Thyroid gland (tissue), 4 donors: ENCODE measurements around the gene TTLL5. TPM values are rescaled to one million over a fixed set of nuclear protein-coding genes. Genes with fewer than 3 reads are reported as not detected.

Source experiments
- DNase-seq, 2 donors: peaks; one replicate each; pipeline ENCODE4 v3.0.0-alpha.2; 2019
- H3K27ac ChIP-seq, 3 donors: fragments of 200-600 bp; sonication (generic); 1 replicate in 2 of 3; 2 replicates in 1 of 3; pipeline ENCODE4 v1.5.1; 2016 to 2019; ENCODE audit warnings: mild to moderate bottlenecking in 1 of 3, moderate library complexity in 1 of 3
- H3K27me3 ChIP-seq: fragments of 200-600 bp; sonication (generic); one replicate; pipeline ENCODE4 v1.5.1; 2019
- H3K36me3 ChIP-seq, 2 donors: fragments of 200-600 bp; sonication (generic); one replicate each; pipeline ENCODE4 v1.5.1; 2016 to 2019
- H3K4me1 ChIP-seq, 2 donors: fragments of 200-600 bp; sonication (generic); one replicate each; pipeline ENCODE4 v1.5.1; 2017 to 2019
- H3K4me3 ChIP-seq, 3 donors: fragments of 200-600 bp; sonication (generic); replicated peaks in 1 of 3; 1 replicate in 2 of 3; 2 replicates in 1 of 3; pipeline ENCODE4 v1.5.1; 2016; ENCODE audit warnings: mild to moderate bottlenecking in 1 of 3
- H3K9me3 ChIP-seq: fragments of 200-600 bp; sonication (generic); one replicate; pipeline ENCODE4 v1.5.1; 2017
- POLR2A ChIP-seq, 2 donors: fragments of 450-650 bp; IDR thresholded peaks; one replicate each; pipeline ENCODE4 v1.6.1; 2017; ENCODE audit warnings: antibody characterized with exemption in 2 of 2, mild to moderate bottlenecking in 2 of 2, moderate library complexity in 1 of 2
- WGBS, 2 donors: methylation state at CpG; one replicate each; pipeline ENCODE4 v1.1.5; 2017; 5-methylcytosine and 5-hydroxymethylcytosine counted together
- intact Hi-C: fragments of 100-400 bp; cut with DNase I; formaldehyde crosslinking; loops from one replicate; pipeline ENCODE4 v1.15.1; 2023
- total RNA-seq, 4 donors: library from RNA; depleted of rRNA; stranded (reverse); fragments of >200 nt; gene quantifications; one replicate each; pipeline ENCODE4 v1.2.3, GENCODE V29; 2016
- TF ChIP-seq, protein P1 (sequence below), 6 experiments: fragments of 200-600 bp in 3 of 6; fragments of 450-650 bp in 3 of 6; sonication (generic) in 3 of 6; IDR thresholded peaks; one replicate each; pipeline ENCODE4 v1.5.1; 2016 to 2019; ENCODE audit warnings: antibody characterized with exemption in 6 of 6, mild to moderate bottlenecking in 2 of 6, inconsistent platforms in 1 of 6, moderate library complexity in 1 of 6

TTLL5 gene
- total RNA-seq, 4 donors from 2014 or later: 31.8 to 65.1 (median 35.7) TPM

DNA sequence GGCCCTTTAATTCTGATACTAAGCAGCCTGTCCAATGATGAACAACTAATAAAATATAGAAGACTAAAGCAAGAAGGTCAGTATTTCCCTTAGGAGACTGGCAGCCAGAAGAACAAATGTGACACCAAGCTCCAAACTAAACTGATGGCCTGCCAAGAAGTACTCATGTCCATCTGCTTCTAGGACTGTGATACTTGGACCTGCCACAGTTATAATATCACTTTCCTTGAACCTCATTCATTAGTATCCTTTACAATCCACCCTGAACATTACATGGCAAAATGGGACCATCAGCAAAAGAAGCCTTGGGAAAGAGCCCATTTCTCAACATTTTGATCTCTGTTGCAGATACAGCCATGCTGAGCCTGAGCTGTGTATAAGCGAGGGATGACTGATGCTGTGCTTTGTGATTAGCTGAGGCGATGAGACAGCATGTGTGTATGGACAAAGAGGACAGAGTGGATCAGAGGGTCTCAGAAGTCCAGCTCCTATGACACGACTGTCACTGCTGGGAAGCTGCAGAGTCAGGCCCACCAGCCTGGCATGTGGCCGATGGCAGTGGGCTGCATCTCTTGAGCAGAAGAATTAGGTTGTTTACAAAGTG, 246.8 kb downstream of the TTLL5 start:
- TF ChIP-seq, protein P1, sequence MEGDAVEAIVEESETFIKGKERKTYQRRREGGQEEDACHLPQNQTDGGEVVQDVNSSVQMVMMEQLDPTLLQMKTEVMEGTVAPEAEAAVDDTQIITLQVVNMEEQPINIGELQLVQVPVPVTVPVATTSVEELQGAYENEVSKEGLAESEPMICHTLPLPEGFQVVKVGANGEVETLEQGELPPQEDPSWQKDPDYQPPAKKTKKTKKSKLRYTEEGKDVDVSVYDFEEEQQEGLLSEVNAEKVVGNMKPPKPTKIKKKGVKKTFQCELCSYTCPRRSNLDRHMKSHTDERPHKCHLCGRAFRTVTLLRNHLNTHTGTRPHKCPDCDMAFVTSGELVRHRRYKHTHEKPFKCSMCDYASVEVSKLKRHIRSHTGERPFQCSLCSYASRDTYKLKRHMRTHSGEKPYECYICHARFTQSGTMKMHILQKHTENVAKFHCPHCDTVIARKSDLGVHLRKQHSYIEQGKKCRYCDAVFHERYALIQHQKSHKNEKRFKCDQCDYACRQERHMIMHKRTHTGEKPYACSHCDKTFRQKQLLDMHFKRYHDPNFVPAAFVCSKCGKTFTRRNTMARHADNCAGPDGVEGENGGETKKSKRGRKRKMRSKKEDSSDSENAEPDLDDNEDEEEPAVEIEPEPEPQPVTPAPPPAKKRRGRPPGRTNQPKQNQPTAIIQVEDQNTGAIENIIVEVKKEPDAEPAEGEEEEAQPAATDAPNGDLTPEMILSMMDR (IDR thresholded peaks at IDR 0.05): no peak
- TF ChIP-seq POLR2A (IDR thresholded peaks at IDR 0.05): no peak
- no peaks in the 10 kb centered on the region for H3K36me3 ChIP-seq
- no peaks in the 10 kb centered on the region for H3K27me3 ChIP-seq
- no peak overlapping the region for H3K4me3 ChIP-seq
- WGBS, 2 donors: 98 to 100% methylated on average over 4 of the region's 4 CpGs
- intact Hi-C loops: loop anchor here (5.0 kb wide), 1 partner anchor 74 kb away; the partner anchor contains the start of gene TGFB3
- H3K27ac ChIP-seq: no peak overlapping the region
- no peak for DNase-seq
- H3K4me1 ChIP-seq: no peaks in the 10 kb centered on the region
- no peaks in the 10 kb centered on the region for H3K9me3 ChIP-seq

DNA sequence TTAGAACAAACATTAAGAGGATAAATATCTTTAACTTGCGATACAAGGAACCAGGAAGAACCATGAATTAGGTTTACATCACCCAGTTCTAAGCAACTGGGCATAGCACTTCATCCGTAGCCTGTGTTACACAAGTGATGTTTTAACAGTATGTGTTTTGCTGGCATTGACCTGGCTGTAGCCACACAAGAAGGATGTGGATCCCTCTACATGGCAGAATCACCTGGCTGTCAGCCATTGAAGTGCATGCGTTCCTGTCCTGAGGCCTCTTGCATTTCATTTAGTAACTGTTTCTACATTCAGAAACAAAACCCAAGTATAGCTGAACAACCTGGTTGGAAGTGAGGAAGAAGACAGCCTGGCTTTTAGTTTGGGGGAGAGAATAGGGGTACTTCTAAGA, 248.6 kb downstream of the TTLL5 start:
- intact Hi-C loops: loop anchor here (5.0 kb wide), 1 partner anchor 73 kb away; the partner anchor contains the start of gene TGFB3
- no peaks in the 10 kb centered on the region for H3K27me3 ChIP-seq
- TF ChIP-seq, protein P1 (IDR thresholded peaks at IDR 0.05): no peak
- TF ChIP-seq POLR2A (IDR thresholded peaks at IDR 0.05): no peak
- H3K4me1 ChIP-seq: no peaks in the 10 kb centered on the region
- H3K9me3 ChIP-seq: no peaks in the 10 kb centered on the region
- no peak overlapping the region for H3K27ac ChIP-seq
- no peaks in the 10 kb centered on the region for H3K36me3 ChIP-seq
- H3K4me3 ChIP-seq: no peak overlapping the region
- WGBS, 2 donors: 91 to 97% methylated on average over 3 of the region's 3 CpGs
- DNase-seq: no peak

DNA sequence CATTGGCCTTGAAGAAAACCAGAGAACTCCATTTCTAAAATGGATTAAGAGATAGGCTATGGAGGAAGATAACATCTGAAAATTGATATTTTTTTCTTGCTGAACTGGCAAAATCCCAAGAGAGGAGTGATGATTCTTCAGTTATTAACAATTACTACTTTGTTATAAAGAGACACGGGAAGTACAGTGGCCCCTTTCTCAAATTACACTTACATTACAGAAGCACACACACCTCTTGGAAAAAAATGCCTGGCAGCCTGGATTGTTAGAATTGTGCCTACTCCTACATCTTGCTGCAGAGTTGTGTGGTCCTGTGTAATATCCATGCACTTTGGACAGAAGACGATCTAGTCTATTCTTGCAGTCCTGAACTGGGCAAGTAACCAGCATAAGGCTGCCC, 249.0 kb downstream of the TTLL5 start:
- no peak for TF ChIP-seq POLR2A (IDR thresholded peaks at IDR 0.05)
- TF ChIP-seq, protein P1 (IDR thresholded peaks at IDR 0.05): no peak
- no peaks in the 10 kb centered on the region for H3K9me3 ChIP-seq
- no peak for DNase-seq
- no peaks in the 10 kb centered on the region for H3K4me1 ChIP-seq
- WGBS, 2 donors: 89 to 92% methylated on average over 2 of the region's 2 CpGs
- H3K27me3 ChIP-seq: no peaks in the 10 kb centered on the region
- no peak overlapping the region for H3K27ac ChIP-seq
- intact Hi-C loops: no loop called here
- no peaks in the 10 kb centered on the region for H3K36me3 ChIP-seq
- H3K4me3 ChIP-seq: no peak overlapping the region

DNA sequence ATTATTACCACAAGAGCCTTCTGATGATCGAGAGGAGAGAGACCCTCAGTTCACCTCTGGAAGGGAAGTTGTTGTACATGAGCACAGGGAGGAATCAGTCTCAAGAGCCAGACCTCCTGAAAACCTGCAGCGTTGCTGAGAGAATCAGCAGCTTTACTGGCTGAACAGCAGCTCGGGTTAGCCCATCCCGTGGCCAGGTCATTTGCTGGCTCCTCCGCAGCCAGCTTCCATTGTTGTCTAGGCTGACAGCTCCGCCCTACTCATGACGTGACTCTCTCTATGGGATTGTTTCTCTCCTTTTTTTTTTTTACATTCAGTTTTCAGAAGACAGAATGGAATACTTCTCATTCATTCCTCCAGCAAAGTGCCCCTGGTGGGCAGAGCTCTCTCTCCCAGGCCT, 250.8 kb downstream of the TTLL5 start:
- Histone ChIP-seq H3K4me1 (no peaks in the 10 kb centered on the region), H3K4me3 (no peak overlapping the region), H3K27ac (no peak overlapping the region), H3K9me3 (no peaks in the 10 kb centered on the region), H3K27me3 (no peaks in the 10 kb centered on the region), H3K36me3 (no peaks in the 10 kb centered on the region)
- intact Hi-C loops: no loop called here
- 64 to 70% methylated on average over 7 of the region's 7 CpGs for WGBS, 2 donors
- no peak for DNase-seq
- no peak for TF ChIP-seq POLR2A (IDR thresholded peaks at IDR 0.05)

DNA sequence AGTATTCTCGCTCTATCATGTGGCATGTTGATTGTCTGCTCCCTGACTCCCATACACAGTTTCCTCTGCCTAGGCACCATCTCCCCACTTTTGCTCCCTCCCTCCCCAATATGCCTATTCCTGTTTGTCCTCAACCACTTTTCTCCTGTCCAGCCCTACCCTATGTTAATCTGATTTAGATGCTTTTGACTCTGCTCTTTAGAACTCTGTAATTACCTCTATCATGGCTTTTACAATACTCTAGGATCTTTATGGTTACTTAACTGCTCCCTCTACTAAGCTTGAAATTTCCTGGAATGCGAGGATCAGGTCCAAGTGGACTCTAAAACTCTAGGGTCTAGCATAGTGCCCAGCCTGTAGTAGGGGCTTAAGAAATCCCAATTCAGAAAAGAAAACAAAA, 252.1 kb downstream of the TTLL5 start:
- no peaks in the 10 kb centered on the region for H3K36me3 ChIP-seq
- H3K9me3 ChIP-seq: no peaks in the 10 kb centered on the region
- TF ChIP-seq, protein P1 (IDR thresholded peaks at IDR 0.05): no peak
- no peak for DNase-seq
- WGBS, 2 donors: 97 to 98% methylated on average over 2 of the region's 2 CpGs
- intact Hi-C loops: no loop called here
- no peaks in the 10 kb centered on the region for H3K27me3 ChIP-seq
- no peaks in the 10 kb centered on the region for H3K4me1 ChIP-seq
- no peak overlapping the region for H3K27ac ChIP-seq
- no peak overlapping the region for H3K4me3 ChIP-seq
